Fibroblast of pulmonary artery (primary cell): ENCODE data around the gene METRN.

ENCODE experiments used
- DNase-seq: peaks from one replicate; pipeline ENCODE4 v3.0.0-alpha.2; 2010; ENCODE audit warnings: low read depth
- H3K4me3 ChIP-seq: replicated peaks from 2 replicates; pipeline ENCODE4 v1.5.1; 2011; ENCODE audit warnings: low read depth, mild to moderate bottlenecking, control low read depth, low read length, moderate library complexity
- TF ChIP-seq, protein P1 (sequence below): IDR thresholded peaks from 2 replicates; pipeline ENCODE4 v1.5.1; 2011; ENCODE audit warnings: mild to moderate bottlenecking, control low read depth, low read length, inconsistent platforms; ENCODE audit errors: missing control alignments

The METRN gene

DNA sequence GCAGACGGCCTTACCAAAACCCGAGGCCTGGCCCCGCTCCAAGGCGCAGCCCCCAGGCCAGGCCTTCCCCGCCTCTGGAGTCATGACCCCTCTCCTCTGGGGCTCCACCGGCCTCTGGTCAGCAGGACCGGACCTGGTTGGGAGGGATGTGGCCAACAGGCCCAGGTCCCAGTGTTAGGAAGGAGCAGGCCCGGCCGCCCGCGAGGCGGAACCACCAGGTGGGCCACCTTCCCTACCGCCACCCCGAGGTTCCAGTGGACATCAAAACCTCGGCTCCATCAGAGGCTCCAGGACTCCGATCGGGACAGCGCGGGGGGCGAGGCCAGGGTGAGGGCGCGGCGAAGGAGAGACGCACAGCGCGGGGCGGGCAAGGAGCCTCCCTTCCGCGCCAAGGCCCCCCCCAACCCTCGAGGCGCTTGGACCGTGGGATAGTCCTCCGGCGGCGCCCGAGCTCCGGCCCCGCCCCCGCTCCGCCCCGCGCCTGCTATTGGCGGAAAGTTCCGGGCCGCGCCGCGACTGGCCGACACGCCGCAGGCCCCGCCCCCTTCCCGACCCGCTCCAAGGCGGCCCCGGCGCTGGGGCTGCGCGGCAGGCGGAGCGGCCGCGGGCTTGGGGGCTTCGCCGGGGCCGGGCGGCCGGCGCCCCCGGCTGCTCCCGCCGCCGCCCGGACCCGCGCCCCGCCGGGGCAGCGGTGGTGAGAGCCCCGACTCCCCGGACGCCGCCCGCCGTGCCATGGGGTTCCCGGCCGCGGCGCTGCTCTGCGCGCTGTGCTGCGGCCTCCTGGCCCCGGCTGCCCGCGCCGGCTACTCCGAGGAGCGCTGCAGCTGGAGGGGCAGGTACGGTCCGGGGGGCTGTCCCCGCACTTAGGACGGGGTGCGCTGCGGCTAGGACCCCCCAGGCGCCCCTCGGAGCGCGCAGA is at the start of gene METRN:
TSS of gene METRN (plus strand) at position 561 of the 919 bp plus-strand sequence. CDS start at position 733, 172 bp downstream.
- TF ChIP-seq, protein P1, sequence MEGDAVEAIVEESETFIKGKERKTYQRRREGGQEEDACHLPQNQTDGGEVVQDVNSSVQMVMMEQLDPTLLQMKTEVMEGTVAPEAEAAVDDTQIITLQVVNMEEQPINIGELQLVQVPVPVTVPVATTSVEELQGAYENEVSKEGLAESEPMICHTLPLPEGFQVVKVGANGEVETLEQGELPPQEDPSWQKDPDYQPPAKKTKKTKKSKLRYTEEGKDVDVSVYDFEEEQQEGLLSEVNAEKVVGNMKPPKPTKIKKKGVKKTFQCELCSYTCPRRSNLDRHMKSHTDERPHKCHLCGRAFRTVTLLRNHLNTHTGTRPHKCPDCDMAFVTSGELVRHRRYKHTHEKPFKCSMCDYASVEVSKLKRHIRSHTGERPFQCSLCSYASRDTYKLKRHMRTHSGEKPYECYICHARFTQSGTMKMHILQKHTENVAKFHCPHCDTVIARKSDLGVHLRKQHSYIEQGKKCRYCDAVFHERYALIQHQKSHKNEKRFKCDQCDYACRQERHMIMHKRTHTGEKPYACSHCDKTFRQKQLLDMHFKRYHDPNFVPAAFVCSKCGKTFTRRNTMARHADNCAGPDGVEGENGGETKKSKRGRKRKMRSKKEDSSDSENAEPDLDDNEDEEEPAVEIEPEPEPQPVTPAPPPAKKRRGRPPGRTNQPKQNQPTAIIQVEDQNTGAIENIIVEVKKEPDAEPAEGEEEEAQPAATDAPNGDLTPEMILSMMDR: no peak
- peak; percentile 85 for DNase-seq
- peak within 1 kb of the TSS; percentile 54 for H3K4me3 ChIP-seq

DNA sequence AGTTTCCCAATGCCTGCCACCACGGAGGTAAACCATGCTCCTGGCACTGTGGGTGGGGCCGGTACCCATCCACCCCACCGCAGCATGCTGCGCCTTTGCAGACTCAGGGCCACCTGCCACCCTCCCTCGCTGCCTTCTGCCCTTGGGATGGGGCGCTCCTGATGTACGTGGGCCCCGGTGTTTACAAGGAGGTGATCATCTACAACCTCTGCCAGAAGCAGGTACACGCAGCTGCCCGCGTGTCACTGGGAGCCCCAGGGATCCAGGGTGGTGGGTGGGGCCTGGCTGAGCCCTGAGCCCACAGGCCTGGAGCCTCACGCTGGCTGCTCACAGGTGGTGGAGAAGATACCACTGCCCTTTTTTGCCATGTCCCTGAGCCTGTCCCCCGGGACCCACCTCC is 48.3 kb upstream of the METRN start:
- DNase-seq: no peak
- no peak overlapping the region for H3K4me3 ChIP-seq
- TF ChIP-seq, protein P1: no peak

DNA sequence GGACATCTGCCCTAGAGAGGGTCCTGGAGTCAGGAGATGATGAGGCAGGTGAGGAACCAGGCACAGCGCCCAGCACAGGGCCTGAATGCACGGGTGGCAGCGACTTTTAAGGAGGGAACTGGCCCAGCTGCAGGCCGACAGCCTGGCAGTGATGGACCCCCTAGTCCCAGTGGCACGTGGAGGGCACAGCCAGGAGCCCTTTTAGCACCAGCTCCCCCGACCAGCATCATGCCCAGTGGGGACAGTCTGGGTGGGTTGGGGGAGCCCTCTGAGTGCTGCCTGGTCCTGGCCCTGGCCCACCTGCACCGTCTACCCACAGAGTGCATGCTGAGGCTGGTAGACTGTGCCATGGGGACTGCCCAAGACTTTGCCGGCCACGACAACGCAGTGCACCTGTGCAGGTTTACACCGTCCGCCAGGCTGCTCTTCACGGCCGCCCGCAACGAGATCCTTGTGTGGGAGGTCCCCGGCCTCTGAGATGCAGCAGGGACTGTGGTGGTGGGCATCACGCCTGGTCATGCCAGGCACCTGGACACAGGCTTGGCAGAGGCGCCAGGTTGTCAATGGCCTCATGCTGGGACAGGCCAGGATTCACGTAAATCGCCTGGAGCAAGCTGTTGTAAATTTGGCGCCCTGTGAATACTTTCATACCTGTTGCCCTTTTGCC is 47.7 kb upstream of the METRN start:
- no peak for DNase-seq
- TF ChIP-seq, protein P1: no peak
- no peak overlapping the region for H3K4me3 ChIP-seq

DNA sequence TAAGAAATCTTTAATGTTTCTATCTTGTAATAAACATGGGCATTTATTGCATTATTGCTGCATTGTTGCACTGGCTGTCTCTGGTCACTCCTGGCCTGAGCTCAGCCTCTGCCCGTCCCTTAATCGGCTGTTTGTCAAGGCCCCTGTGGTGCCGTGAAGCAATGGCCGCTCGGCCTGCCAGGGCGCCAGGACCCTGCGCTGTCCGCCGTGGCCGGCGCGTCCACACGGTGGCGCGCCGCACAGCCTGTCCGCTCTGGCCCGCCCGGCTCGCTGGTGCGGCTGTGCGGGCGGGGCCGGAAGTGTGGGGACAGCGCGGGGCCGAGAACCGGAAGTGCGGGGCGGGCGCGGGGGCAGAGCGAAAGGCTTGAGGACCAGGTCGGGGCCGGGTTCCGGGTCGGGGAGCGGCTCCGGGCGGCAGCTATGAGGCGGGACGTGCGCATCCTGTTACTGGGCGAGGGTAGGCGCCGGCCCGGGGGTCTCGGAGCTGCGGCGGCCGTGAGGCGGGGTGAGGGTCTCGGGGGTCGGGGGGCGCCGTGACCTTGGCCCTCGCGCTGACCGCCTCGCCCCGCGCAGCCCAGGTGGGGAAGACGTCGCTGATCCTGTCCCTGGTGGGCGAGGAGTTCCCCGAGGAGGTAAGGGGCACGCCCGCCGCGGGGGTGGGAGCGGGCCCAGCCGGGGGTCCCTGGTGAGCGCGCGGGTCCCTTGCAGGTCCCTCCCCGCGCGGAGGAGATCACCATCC is 47.0 kb upstream of the METRN start, which contains the start of gene RHOT2:
TSS of gene RHOT2 (plus strand) at position 353 of the 739 bp plus-strand sequence. CDS start at position 421, 68 bp downstream.
- H3K4me3 ChIP-seq: peak within 1 kb of the TSS; percentile 79
- DNase-seq: peak; percentile 90
- TF ChIP-seq, protein P1: peak; percentile 34

DNA sequence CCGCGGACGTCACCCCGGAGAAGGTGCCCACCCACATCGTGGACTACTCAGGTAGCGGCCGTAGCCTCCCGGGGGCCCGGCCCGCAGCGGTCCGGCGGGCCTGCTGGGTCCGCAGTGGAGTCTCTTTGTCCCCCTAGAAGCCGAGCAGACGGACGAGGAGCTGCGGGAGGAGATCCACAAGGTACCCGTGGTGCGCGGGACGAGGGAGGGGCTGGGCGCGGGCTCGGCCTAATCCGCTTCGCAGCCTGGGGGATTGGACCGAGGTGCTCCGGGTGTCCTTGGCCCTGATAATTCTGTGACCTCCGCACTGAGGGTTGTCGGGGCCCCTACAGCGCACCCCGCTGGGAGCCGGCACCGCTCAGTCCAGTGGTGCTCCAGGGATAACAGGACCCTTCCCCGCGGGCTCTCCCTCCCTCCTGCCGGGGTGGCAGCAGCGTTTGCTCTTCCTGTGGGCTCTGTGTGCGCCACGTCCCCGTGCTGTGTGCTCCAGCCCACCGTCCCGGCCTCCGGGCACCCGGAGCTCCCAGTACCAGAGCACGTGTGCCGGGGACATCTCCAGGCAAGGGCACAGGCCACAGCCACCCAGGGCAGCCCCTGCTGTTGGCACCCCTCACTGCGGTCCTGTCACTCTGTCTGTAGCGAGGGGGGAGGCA is 46.3 kb upstream of the METRN start:
- H3K4me3 ChIP-seq: peak overlapping the region; percentile 79
- TF ChIP-seq, protein P1: no peak

DNA sequence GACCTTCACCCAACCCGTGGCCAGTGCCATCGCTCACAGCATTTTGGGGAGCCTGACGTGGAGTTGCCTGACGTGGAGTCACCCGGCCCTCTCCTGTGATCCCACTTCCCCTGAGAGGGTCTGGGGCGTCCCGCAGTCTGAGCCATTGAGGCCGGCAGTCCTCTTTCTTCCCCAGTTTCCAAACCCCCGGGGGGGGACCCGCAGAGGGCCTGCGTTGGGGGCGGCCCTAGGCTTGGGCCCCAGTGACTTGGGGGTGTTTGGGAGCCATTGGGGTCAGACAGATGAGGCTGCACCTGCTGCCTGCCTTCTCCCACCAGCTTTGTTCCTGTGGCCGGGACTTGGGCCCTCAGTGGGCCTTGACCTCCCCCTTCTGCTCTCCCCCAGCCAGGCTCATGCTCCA is 45.3 kb upstream of the METRN start:
- DNase-seq: no peak
- peak overlapping the region; percentile 79 for H3K4me3 ChIP-seq
- TF ChIP-seq, protein P1: no peak

More for the DNA sequence above, 46.3 kb upstream of the METRN start:
- no peak for DNase-seq
